ENCODE data around the gene TMEM145. TPM values are rescaled to one million over a fixed set of nuclear protein-coding genes. Genes with fewer than 3 reads are reported as not detected.

Gene TMEM145
- total RNA-seq, 2 experiments from 2014 or later: 0.34 to 1.0 TPM

DNA sequence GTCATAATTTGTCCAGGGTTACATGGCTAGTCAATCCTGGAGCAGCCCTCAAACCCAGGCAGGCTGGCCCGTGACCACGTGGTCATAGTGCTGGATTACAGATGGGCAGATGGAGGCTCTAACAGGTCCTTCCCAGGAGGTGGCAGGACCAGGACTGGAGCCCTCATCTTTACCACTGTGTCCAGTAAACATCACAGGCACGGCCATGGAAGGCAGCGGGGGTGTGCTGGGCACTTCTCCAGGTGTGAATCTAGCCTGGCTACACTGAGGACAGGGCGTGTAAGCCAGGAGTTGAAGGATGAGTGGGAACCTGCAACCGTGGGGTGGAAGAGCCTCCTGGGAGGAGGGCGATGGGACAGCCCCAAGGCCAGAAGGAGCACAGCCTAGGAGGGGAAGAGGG lies 38.0 kb upstream of the TMEM145 start:
- ChIA-PET CTCF (interaction anchor here (0.9 kb wide), 1 partner anchor 28 kb away, joined by 3 read pairs; no protein-coding TSS in a partner anchor), POLR2A (no interaction called here)

DNA sequence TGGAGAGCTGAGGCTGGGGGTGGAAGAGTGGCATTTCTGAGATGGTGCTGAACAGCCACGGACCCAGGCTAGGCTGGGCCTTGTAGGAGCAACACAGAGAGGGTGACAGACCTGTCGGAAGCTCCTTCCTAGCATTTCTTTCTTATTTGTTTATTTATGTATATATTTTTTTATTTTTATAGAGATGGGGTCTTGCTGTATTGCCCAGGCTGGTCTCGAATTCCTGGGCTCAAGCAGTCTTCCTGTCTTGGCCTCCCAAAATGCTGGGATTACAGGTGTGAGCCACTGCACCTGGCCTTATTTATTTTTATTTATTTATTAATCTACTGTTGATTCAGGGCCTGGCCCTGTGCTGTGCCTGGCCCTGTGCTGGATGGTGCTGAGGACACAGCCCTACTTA lies 37.6 kb upstream of the TMEM145 start:
- POLR2A ChIA-PET: no interaction called here
- CTCF ChIA-PET: interaction anchor here (0.9 kb wide), 1 partner anchor 28 kb away, joined by 3 read pairs; no protein-coding TSS in a partner anchor

DNA sequence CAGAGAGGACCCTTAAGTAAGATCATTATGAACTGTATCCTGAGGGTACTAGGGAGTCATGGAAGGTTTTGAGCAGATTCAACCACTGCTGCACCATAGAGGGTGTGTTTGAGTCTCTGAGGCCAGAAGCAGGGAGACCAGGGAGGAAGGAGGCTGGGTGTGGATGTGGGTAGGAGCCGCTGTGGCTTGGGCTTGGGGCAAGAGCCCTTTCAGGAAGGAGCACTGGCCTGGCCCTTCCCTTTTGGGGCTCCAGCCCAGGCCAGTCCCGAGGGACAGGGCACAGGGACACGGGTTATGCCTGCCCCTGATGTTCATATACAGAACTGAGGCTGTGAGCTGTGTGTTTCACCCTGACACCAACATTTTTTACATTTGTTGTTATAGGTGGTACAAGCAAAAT lies 36.8 kb upstream of the TMEM145 start:
- ChIA-PET CTCF (interaction anchor here (1.3 kb wide), 1 partner anchor 14 kb away, joined by 3 read pairs; no protein-coding TSS in a partner anchor), POLR2A (no interaction called here)

- ChIA-PET CTCF (interaction anchor here (1.3 kb wide), 1 partner anchor 14 kb away, joined by 3 read pairs; no protein-coding TSS in a partner anchor), POLR2A (interaction anchor here (0.7 kb wide), 1 partner anchor 78 kb away, joined by 4 read pairs; no protein-coding TSS in a partner anchor)
Observed at GRCh38 chr19:42276821-42277220, 36.3 kb upstream of the TMEM145 start.

DNA sequence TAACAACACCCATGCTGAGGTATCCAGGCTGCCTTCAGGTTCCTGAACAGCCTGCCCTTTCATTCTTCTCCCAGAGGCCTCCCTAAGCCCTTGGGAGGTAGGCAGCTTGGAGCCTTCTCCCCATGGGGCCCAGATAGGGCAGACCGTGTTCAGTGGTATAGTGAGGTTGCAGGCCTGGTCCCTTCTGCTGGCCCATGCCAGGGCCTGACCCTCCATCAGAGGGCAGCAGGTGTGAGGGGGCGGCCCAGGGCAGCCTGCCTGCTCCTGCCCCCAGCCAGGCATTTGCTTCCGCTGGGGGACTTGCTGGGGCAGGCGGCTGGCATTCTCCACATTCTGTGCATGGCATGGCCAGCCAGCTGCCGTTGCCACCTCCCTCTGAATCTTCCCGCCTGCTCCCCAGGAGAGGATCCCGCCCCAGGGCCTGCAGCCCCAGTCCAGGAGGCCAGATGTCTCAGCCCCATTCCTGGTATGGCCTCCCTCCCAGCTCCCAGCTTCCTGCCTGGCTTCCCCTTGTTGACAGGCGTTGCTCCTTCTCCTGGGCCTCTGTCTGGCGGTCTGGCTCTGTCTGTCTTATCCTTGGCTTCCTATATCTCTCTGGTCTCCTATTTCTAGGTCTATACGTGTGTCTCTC lies 35.2 kb upstream of the TMEM145 start:
- POLR2A ChIA-PET: interaction anchor here (0.8 kb wide), 1 partner anchor 22 kb away, joined by 3 read pairs; no protein-coding TSS in a partner anchor
- CTCF ChIA-PET: interaction anchor here (1.3 to 2.7 kb wide), 5 partner anchors 8 to 41 kb away, joined by 3 to 31 read pairs (median 3); partner anchors contain the start of gene CIC

- CTCF ChIA-PET: interaction anchor here (1.3 to 4.8 kb wide), 10 partner anchors 8 to 170 kb away, joined by 3 to 50 read pairs (median 6); partner anchors contain the start of genes CIC, DEDD2 and GSK3A
- POLR2A ChIA-PET: interaction anchor here (0.5 to 2.3 kb wide), 5 partner anchors 8 to 126 kb away, joined by 3 to 12 read pairs (median 6); partner anchors contain the start of gene GSK3A
Observed at GRCh38 chr19:42278452-42279154, 34.5 kb upstream of the TMEM145 start.

DNA sequence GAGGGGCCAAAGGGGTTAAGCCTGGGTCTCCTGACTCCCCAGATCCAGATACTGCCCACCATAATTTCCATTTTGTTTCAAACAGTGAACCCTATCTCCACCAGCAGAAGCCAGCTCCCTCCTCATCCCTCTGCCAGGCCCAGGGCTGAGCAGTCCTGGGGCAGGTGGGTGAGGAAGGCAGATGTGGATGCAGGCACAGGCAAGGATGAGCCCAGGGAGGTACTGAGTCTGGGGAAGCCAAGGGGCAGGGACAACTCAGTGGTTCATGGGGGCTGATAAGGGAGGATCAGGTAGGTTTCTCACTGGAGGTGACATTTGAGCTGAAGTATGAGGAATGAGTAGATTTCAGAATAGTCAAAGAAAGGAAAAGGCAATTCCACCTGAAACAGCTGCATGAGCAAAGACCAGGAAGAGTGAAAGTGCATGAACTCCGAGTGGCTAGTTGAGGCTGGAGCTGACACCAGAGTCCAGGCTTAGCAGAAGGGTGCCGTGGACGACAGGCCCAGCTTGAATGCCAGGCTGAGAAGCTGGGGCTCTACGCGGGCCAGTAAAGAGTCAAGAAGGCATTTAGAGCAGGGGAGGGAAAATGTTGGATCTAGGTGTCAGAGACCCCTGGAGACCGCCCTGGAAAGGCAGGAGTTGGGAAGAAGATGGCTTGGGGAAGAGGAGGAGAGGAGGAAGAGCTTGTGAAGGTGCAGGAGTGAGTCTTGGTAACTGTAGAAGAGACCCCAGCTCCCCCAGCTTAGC lies 33.8 kb upstream of the TMEM145 start:
- ChIA-PET CTCF (interaction anchor here (0.6 to 4.8 kb wide), 22 partner anchors 9 to 198 kb away, joined by 3 to 50 read pairs (median 5); partner anchors contain the start of genes CIC, DEDD2, GSK3A and PAFAH1B3), POLR2A (interaction anchor here (0.5 to 2.3 kb wide), 7 partner anchors 9 to 158 kb away, joined by 3 to 12 read pairs (median 6); partner anchors contain the start of gene GSK3A)

GRCh38 chr19:42279902-42280814 lies 33.0 kb upstream of the TMEM145 start:
- POLR2A ChIA-PET: interaction anchor here (0.9 to 2.3 kb wide), 5 partner anchors 10 to 159 kb away, joined by 3 to 12 read pairs (median 6); partner anchors contain the start of gene GSK3A
- CTCF ChIA-PET: interaction anchor here (0.6 to 4.8 kb wide), 21 partner anchors 9 to 198 kb away, joined by 3 to 50 read pairs (median 5); partner anchors contain the start of genes CIC, DEDD2, GSK3A and PAFAH1B3

GRCh38 chr19:42280815-42281145 lies 32.3 kb upstream of the TMEM145 start:
- POLR2A ChIA-PET: interaction anchor here (1.2 kb wide), 1 partner anchor 10 kb away, joined by 3 read pairs; no protein-coding TSS in a partner anchor
- CTCF ChIA-PET: interaction anchor here (1.0 to 4.8 kb wide), 6 partner anchors 8 to 64 kb away, joined by 3 to 50 read pairs (median 6); partner anchors contain the start of genes DEDD2 and GSK3A

- POLR2A ChIA-PET: interaction anchor here (0.8 to 1.2 kb wide), 2 partner anchors 10 to 37 kb away, joined by 3 to 4 read pairs; no protein-coding TSS in a partner anchor
Observed at GRCh38 chr19:42281146-42281826, 31.8 kb upstream of the TMEM145 start.

GRCh38 chr19:42281827-42282762 lies 31.0 kb upstream of the TMEM145 start:
- ChIA-PET POLR2A (interaction anchor here (0.7 to 1.2 kb wide), 5 partner anchors 11 to 39 kb away, joined by 3 to 4 read pairs (median 3); partner anchors contain the start of gene GSK3A), CTCF (interaction anchor here (0.8 to 4.8 kb wide), 4 partner anchors 10 to 173 kb away, joined by 3 to 50 read pairs (median 6); partner anchors contain the start of gene GSK3A)

More at GRCh38 chr19:42281146-42281826, 31.8 kb upstream of the TMEM145 start:
- CTCF ChIA-PET: interaction anchor here (1.0 to 4.8 kb wide), 4 partner anchors 9 to 41 kb away, joined by 3 to 50 read pairs (median 7); partner anchors contain the start of gene GSK3A

DNA sequence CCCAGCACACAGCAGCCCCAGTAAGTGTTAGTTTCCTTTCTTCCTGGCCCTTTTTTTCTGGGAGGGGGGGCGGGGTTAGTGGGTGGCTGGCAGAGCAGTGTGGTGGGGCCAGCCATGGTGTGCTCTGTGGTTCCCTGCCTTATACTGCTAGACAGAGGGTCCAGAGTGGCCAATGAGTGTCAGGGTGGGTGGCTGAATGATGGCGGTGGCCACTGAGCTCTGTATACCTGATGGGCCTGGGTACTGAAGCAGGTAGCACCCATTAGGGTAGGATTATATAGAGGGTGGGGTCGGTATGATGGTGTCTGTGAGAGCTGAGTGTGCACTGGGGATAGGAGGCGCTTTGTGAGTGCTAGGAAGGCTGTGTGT lies 30.3 kb upstream of the TMEM145 start:
- ChIA-PET CTCF (interaction anchor here (0.5 to 4.8 kb wide), 4 partner anchors 11 to 174 kb away, joined by 3 to 50 read pairs (median 6); partner anchors contain the start of gene GSK3A), POLR2A (interaction anchor here (0.7 to 1.0 kb wide), 3 partner anchors 13 to 40 kb away, joined by 3 to 4 read pairs (median 3); partner anchors contain the start of gene GSK3A)

DNA sequence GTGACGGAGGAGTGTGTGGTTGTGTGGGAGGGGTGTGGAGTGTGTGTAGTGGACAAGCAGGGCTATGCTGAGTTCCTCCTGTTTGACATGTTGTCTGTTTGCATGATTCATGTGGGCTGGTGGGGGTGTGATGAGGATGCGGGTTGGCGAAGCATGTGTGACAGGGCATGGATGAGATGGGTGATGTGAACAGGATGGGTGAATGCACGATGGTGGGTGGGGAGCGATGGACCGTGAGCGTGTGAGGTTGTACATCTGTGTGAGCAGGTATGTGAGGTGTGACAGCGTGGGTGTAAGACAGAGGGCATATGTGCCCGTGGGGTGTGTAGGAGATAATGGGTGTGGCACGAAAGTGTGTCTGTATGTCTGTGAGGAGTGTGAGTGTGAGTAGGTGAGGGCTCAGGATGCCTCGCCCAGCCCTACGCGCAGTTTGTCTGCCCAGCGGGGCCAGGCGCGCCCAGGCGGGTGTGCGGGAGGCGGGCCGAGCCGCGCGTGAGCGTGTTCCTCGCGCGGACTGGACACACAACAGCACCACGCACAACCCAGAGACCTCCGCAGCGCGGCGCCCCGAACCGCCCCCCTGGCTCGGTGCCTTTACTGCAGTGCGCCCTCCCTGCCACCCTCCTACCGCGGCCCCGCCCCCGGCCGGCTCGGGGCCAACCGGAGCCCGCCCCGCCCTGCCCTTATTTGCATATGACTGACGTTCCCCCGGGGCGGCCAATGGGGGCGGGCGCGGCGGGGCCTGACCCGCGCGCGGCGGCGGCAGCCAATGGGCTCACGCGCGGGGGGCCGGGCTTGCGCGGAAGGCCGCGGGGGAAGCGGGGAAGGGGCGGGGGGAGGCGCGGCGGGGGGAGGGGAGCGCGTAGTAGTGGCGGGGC lies 29.7 kb upstream of the TMEM145 start:
- CTCF ChIA-PET: interaction anchor here (0.5 to 4.8 kb wide), 4 partner anchors 11 to 174 kb away, joined by 3 to 50 read pairs (median 6); partner anchors contain the start of gene GSK3A
- POLR2A ChIA-PET: interaction anchor here (1.0 kb wide), 2 partner anchors 12 to 41 kb away, joined by 3 to 4 read pairs; partner anchors contain the start of gene GSK3A

DNA sequence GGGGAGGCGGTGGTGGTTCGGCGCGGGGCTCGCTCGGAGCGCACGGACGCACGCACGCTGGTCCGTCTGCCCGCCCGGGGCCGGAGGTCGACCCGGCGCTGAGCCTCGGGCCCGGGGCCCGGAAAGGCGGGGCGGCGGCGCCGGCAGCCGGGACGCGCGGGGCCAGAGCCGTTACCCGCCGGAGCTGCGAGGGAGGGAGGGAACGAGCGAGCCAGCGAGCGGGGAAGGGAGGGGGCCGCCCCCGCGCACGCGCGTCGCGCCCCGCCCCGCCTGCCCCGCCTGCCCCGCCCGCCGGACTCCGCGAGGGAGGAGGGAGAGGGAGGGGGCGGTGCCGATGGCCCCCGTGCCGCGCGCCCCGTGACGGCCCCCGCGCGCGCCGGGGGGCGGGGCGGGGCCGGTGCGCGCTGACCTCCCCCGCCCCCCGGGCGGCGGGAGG lies 29.0 kb upstream of the TMEM145 start:
- ChIA-PET CTCF (interaction anchor here (0.6 to 1.2 kb wide), 3 partner anchors 15 to 33 kb away, joined by 3 to 4 read pairs (median 4); no protein-coding TSS in a partner anchor), POLR2A (interaction anchor here (1.2 kb wide), 1 partner anchor 14 kb away, joined by 5 read pairs; no protein-coding TSS in a partner anchor)

Data from activated CD8-positive, alpha-beta memory T cell treated with anti-CD3 and anti-CD28 coated beads for 36 hours (primary cell).